Trophoblast cell (in vitro differentiated cells and primary cell): Measurements from ENCODE around the gene ZSCAN31. TPM values are rescaled to one million over a fixed set of nuclear protein-coding genes. Genes with fewer than 3 reads are reported as not detected.

Experiments
- DNase-seq, 2 donors: peaks; one replicate each; pipeline ENCODE4 v3.0.0-alpha.2; 2016
- H2AFZ ChIP-seq: 2 replicates; pipeline ENCODE4 v1.6.1; 2013; ENCODE audit warnings: low read length, moderate library complexity, mild to moderate bottlenecking; ENCODE audit not compliant: insufficient read depth, poor library complexity
- H2AK5ac ChIP-seq: 2 replicates; pipeline ENCODE4 v1.6.1; 2013; ENCODE audit warnings: mild to moderate bottlenecking, low read length
- H2BK120ac ChIP-seq: 2 replicates; pipeline ENCODE4 v1.6.1; 2013; ENCODE audit warnings: low read length, mild to moderate bottlenecking, moderate library complexity; ENCODE audit not compliant: insufficient read depth, poor library complexity
- H2BK12ac ChIP-seq: 2 replicates; pipeline ENCODE4 v1.6.1; 2013; ENCODE audit warnings: mild to moderate bottlenecking, low read length, moderate library complexity
- H2BK5ac ChIP-seq: 2 replicates; pipeline ENCODE4 v1.6.1; 2013; ENCODE audit warnings: low read length, low read depth, moderate library complexity, mild to moderate bottlenecking; ENCODE audit not compliant: poor library complexity
- H3K14ac ChIP-seq: 2 replicates; pipeline ENCODE4 v1.6.1; 2013; ENCODE audit warnings: mild to moderate bottlenecking, low read length
- H3K18ac ChIP-seq: 2 replicates; pipeline ENCODE4 v1.6.1; 2013; ENCODE audit warnings: mild to moderate bottlenecking, low read length
- H3K23ac ChIP-seq: 2 replicates; pipeline ENCODE4 v1.6.1; 2013; ENCODE audit warnings: low read length
- H3K27ac ChIP-seq: 2 replicates; pipeline ENCODE4 v1.5.1; 2013; ENCODE audit warnings: low read depth, mild to moderate bottlenecking, inconsistent platforms, low read length, moderate library complexity
- H3K27me3 ChIP-seq: 2 replicates; pipeline ENCODE4 v1.6.1; 2013; ENCODE audit warnings: inconsistent platforms, mild to moderate bottlenecking, low read length, moderate library complexity; ENCODE audit not compliant: insufficient read depth
- H3K36me3 ChIP-seq, 2 experiments: 1 replicate in 1 of 2; 2 replicates in 1 of 2; pipeline ENCODE4 v1.6.1; 2013; ENCODE audit warnings: low read length in 2 of 2, mild to moderate bottlenecking in 2 of 2, moderate library complexity in 1 of 2; ENCODE audit not compliant: insufficient read depth in 2 of 2, control insufficient read depth in 1 of 2
- H3K4ac ChIP-seq: 2 replicates; pipeline ENCODE4 v1.6.1; 2013; ENCODE audit warnings: low read depth, mild to moderate bottlenecking, low read length, moderate library complexity
- H3K4me1 ChIP-seq, 2 experiments: 1 replicate in 1 of 2; 2 replicates in 1 of 2; pipeline ENCODE4 v1.6.1; 2013; ENCODE audit warnings: low read length in 2 of 2, mild to moderate bottlenecking in 2 of 2, moderate library complexity in 1 of 2; ENCODE audit not compliant: insufficient read depth in 2 of 2, control insufficient read depth in 1 of 2
- H3K4me2 ChIP-seq: 2 replicates; pipeline ENCODE4 v1.6.1; 2013; ENCODE audit warnings: inconsistent platforms, mild to moderate bottlenecking, low read length, moderate library complexity
- H3K4me3 ChIP-seq: 2 replicates; pipeline ENCODE4 v1.5.1; 2013; ENCODE audit warnings: mild to moderate bottlenecking, low read depth, low read length, inconsistent platforms
- H3K79me1 ChIP-seq: one replicate; pipeline ENCODE4 v1.6.1; 2013; ENCODE audit warnings: low read length
- H3K79me2 ChIP-seq: 2 replicates; pipeline ENCODE4 v1.6.1; 2013; ENCODE audit warnings: low read length, mild to moderate bottlenecking; ENCODE audit not compliant: control insufficient read depth, insufficient read depth, poor library complexity
- H3K9ac ChIP-seq: 2 replicates; pipeline ENCODE4 v1.6.1; 2013; ENCODE audit warnings: mild to moderate bottlenecking, low read length
- H3K9me3 ChIP-seq: 2 replicates; pipeline ENCODE4 v1.6.1; 2013; ENCODE audit warnings: low read depth, mild to moderate bottlenecking, control low read depth, inconsistent platforms, low read length; ENCODE audit not compliant: insufficient read depth
- H4K12ac ChIP-seq: 2 replicates; pipeline ENCODE4 v1.6.1; 2013; ENCODE audit warnings: low read depth, mild to moderate bottlenecking, low read length, moderate library complexity
- H4K8ac ChIP-seq: 2 replicates; pipeline ENCODE4 v1.6.1; 2013; ENCODE audit warnings: low read depth, mild to moderate bottlenecking, low read length, moderate library complexity
- H4K91ac ChIP-seq: one replicate; pipeline ENCODE4 v1.6.1; 2013; ENCODE audit warnings: low read depth, mild to moderate bottlenecking, low read length, moderate library complexity
- WGBS: extraction: QIAGEN DNeasy Blood & Tissue Kit; methylation state at CpG from one replicate; pipeline ENCODE4 v1.1.7; 2013; ENCODE audit warnings: missing lambda C conversion rate; ENCODE audit not compliant: insufficient read length, insufficient coverage; ENCODE audit errors: extremely low coverage; 5-methylcytosine and 5-hydroxymethylcytosine counted together
- polyA plus RNA-seq: library from polyadenylated mRNA; stranded (reverse); fragments of 200-250 nt; gene quantifications from 2 replicates; pipeline ENCODE4 v1.2.3, GENCODE V29; 2013

Gene ZSCAN31
- 2.0 TPM in 2 replicates for polyA plus RNA-seq

- Histone ChIP-seq H3K27me3 (no peaks in the 10 kb centered on the region), H3K4me3 (peak within 1 kb of the TSS; percentile 76), H2BK5ac (peak within 1 kb of the TSS; percentile 90), H3K4me2 (peak within 1 kb of the TSS; percentile 95), H3K27ac (peak within 1 kb of the TSS; percentile 98), H3K9ac (peak within 1 kb of the TSS; percentile 88), H3K9me3 (no peaks in the 10 kb centered on the region), H4K8ac (peak within 1 kb of the TSS; percentile 79), H3K4ac (peak within 1 kb of the TSS; percentile 34), H2BK12ac (no peak within 1 kb of the TSS), H3K79me2 (peaks cover 2% of the 10 kb centered on the region), H3K79me1 (peaks cover 12% of the 10 kb centered on the region), H3K18ac (peak within 1 kb of the TSS; percentile 49), H3K4me1 (peaks cover 0 to 3% of the 10 kb centered on the region in 2 experiments), H4K91ac (peak within 1 kb of the TSS; percentile 71), H2AK5ac (peak within 1 kb of the TSS; percentile 21), H2AFZ (peak within 1 kb of the TSS; percentile 50), H3K23ac (peak within 1 kb of the TSS; percentile 38), H3K14ac (peak within 1 kb of the TSS; percentile 88), H4K12ac (peak within 1 kb of the TSS; percentile 65), H3K36me3 (no peaks in the 10 kb centered on the region), H2BK120ac (peak within 1 kb of the TSS; percentile 48)
- DNase-seq = peak; percentile 98
- no CpG with 5 or more reads among the region's 35 CpGs for WGBS
These were observed at the start of gene ZSCAN31 for GRCh38 chr6:28335564-28336283. TSS of gene ZSCAN31 (minus strand) at chr6:28336148. CDS start at chr6:28329683, 6,465 bp downstream.

DNA sequence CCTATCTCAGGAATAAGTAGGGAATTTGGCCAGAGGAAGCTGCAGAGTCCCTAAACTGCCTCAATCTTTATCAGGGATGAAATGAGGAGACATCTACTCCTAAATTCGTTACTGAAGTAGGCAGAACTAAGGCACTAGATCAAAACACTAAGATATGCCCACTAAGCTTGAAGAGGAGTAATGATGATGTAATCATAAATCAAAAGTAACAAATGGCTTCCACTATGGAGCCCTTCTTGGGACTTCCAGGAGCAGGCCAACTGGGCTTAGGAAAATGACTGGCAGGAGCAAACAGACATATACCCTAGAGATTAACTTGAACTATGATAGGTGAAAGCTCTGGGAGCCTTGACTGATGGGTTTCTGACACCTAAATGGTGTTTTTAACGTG, 48.2 kb upstream of the ZSCAN31 start:
- Histone ChIP-seq H4K8ac (no peak overlapping the region), H3K14ac (no peak overlapping the region), H2AK5ac (no peak overlapping the region), H4K12ac (peak overlapping the region; percentile 24), H3K27me3 (no peaks in the 10 kb centered on the region), H3K4ac (no peak overlapping the region), H4K91ac (no peak overlapping the region), H3K4me3 (no peak overlapping the region), H3K18ac (no peak overlapping the region), H3K79me2 (peaks cover 2% of the 10 kb centered on the region), H2BK12ac (no peak overlapping the region), H3K36me3 (peaks cover 3 to 17% of the 10 kb centered on the region in 2 experiments), H2BK5ac (no peak overlapping the region), H2BK120ac (no peak overlapping the region), H3K27ac (no peak overlapping the region), H3K23ac (no peak overlapping the region), H3K9ac (no peak overlapping the region), H3K4me2 (peak overlapping the region; percentile 77), H3K4me1 (no peaks in the 10 kb centered on the region), H2AFZ (no peak overlapping the region), H3K79me1 (peaks cover 2% of the 10 kb centered on the region), H3K9me3 (no peaks in the 10 kb centered on the region)
- no CpG with 5 or more reads among the region's 2 CpGs for WGBS
- no peak for DNase-seq

GRCh38 chr6:28383235-28384142, 47.5 kb upstream of the ZSCAN31 start:
- H3K18ac ChIP-seq = peak overlapping the region; percentile 2
- peaks cover 2% of the 10 kb centered on the region for H3K79me1 ChIP-seq
- peaks cover 2% of the 10 kb centered on the region for H3K79me2 ChIP-seq
- H3K9me3 ChIP-seq = no peaks in the 10 kb centered on the region
- peak overlapping the region; percentile 23 for H4K12ac ChIP-seq
- peak; percentile 83 to 85 for DNase-seq
- no peak overlapping the region for H2BK5ac ChIP-seq
- H3K36me3 ChIP-seq = peaks cover 3 to 16% of the 10 kb centered on the region in 2 experiments
- H2BK12ac ChIP-seq = no peak overlapping the region
- no peak overlapping the region for H2BK120ac ChIP-seq
- H4K91ac ChIP-seq = peak overlapping the region; percentile 4
- WGBS = no CpG with 5 or more reads among the region's 31 CpGs
- H3K27ac ChIP-seq = peak overlapping the region; percentile 34
- no peak overlapping the region for H3K4ac ChIP-seq
- H2AFZ ChIP-seq = peak overlapping the region; percentile 1
- no peaks in the 10 kb centered on the region for H3K4me1 ChIP-seq
- H3K4me2 ChIP-seq = peak overlapping the region; percentile 77
- peak overlapping the region; percentile 64 for H3K9ac ChIP-seq
- no peak overlapping the region for H3K23ac ChIP-seq
- H2AK5ac ChIP-seq = no peak overlapping the region
- H4K8ac ChIP-seq = peak overlapping the region; percentile 58
- H3K14ac ChIP-seq = no peak overlapping the region
- peak overlapping the region; percentile 77 for H3K4me3 ChIP-seq
- H3K27me3 ChIP-seq = no peaks in the 10 kb centered on the region

DNA sequence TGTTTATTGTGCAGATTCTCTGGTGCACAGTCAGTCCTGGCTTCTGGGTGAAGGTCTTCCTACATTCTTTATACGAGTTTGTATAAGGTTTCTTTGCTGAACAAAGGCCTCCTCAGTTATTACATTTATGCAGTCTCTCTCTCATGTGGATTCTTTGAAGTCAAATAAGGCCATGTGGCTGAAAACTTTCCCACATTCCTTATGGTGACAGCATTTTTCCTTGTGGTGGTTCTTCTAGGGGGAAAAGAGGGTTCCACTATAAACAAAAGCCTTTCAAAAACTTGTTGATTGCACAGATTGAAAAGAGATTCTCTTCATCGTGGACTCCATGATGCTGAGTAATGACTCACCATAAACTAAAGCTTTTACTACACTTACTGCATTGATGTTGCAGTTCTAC, 44.4 kb upstream of the ZSCAN31 start:
- Histone ChIP-seq H4K8ac (no peak overlapping the region), H2AFZ (no peak overlapping the region), H3K27me3 (no peaks in the 10 kb centered on the region), H3K4ac (no peak overlapping the region), H3K36me3 (peaks cover 0 to 10% of the 10 kb centered on the region in 2 experiments), H3K4me3 (no peak overlapping the region), H2AK5ac (no peak overlapping the region), H4K12ac (no peak overlapping the region), H3K4me2 (no peak overlapping the region), H2BK5ac (no peak overlapping the region), H3K79me2 (peaks cover 2% of the 10 kb centered on the region), H3K9ac (no peak overlapping the region), H2BK120ac (no peak overlapping the region), H4K91ac (no peak overlapping the region), H3K14ac (no peak overlapping the region), H3K4me1 (no peaks in the 10 kb centered on the region), H3K18ac (no peak overlapping the region), H3K27ac (no peak overlapping the region), H3K23ac (no peak overlapping the region), H3K9me3 (no peaks in the 10 kb centered on the region), H3K79me1 (peaks cover 2% of the 10 kb centered on the region), H2BK12ac (no peak overlapping the region)
- no CpG with 5 or more reads among the region's 2 CpGs for WGBS
- no peak for DNase-seq
